NCI-H1930 (cell line): ENCODE results near the gene SST.

Experiments
- DNase-seq, 2 experiments: peaks; one replicate each; lab custom pipeline; 2025; lab: John Stamatoyannopoulos, UW

The SST gene

DNA sequence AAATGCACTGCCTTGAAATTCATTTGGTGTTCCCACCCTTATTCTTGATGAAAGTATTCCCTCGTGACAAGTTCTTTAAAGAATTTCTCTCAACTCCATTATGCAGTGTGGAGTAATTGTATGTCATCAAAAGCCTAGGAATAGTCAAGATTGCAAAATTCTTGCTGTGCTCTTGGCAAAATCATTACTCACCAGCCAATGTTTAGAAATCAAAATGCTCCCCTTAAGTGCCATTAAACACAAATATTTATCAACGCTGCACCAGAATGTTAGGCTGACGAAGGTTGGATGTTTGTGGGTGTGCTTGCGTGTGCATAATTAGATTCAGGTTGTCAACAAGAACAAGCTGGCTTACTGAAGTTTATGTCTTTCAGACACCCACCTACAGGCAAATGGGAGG is 40.5 kb downstream of the SST start:
- no peak for DNase-seq

DNA sequence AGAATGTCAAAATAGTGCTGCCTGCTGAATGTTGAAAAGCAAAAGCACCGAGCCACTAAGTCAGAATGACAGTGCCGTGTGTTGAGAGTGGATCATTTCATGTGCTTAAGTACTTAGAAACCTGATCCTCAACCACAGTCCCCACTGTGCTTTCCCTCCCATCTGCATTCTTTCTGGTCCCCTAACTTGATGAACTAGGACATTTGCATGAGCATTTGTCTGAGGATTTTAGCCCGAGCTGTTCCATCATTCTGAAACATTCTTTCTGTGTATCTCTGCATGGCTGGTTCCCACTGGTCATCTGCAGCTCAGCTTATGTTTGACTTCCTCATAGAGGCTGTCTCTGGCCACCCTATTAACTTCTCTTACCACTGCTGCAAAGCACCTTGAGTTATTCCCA is 42.0 kb downstream of the SST start:
- no peak for DNase-seq

DNA sequence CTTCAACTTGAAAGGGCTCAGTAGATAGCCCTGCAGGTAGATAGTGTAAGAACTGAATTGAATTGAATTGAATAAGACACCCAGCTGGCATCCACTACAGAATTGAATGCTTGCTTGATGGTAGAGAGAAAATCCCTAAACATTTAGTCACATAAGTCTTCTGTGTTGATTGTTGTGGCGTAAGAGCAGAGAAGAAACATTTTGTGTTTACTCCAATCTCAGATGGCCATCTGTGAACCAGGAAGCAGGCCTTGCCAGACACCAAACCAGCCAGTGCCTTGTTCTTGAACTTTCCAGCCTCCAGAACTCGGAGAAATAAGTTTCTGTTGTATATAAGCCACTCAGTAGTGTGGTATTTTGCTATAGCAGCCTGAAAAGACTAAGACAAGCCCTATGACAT is 43.6 kb downstream of the SST start:
- DNase-seq = no peak

DNA sequence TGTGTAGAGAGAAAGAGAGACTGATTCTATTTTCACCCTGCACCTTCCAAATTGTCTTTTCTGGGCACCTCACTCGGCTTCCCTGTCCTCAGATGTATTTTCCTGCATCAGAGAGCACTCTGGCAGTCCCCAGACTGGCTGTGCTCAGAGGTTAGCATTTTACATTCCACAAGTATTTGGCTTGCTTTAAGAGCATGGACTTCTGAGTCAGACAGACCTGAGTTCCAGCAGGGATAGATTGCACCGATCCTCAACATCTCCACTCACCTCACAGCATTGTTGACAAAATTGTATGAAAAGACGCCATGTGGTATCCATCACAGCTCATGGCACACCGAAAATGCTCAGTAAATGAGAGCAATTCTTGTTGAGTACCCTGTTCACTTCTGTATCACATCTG is 45.6 kb downstream of the SST start:
- DNase-seq = no peak

DNA sequence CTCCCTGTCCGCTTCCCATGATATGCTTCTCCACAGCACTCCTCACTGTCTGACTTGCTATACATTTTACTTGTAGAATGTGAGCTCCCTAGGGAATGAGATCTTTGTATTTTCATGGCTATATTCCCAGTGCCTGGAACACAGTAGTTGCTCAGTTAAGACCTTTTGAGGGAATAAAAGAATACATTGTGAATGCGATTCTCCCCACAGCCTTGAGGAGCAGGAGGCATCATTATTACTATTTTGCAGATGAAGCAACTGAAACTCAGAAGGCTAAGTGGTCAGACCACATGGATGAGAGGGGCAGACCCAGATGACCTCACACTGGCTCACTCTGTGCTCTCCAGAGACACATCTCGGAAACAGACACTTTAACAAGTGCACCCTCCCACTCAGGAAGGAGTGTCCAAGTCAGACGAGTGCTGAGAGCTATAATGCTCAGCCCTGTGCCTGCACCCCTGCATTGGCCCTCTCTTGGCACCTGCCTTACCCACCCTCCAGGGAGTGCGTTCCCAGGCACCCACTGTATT is 46.8 kb downstream of the SST start:
- DNase-seq = no peak

DNA sequence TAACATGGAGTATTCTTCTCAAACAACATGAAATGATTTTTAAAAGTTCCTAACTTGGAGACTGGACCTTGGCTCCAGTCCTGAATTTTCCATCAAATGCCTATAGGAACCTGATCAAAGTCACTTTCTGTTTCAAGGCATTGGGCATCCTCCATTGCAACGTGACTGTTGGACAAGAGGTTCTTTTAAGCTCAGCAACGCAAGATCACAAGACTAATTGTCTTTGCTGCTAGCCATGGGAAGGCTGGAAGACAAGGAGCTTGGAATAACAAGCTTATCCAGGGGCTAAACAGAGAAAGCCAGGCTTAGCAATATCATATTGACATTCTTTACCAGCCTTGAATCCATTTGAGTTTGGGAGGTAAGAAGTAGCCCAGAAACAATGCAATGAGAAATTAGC is 48.3 kb downstream of the SST start:
- DNase-seq = no peak

DNA sequence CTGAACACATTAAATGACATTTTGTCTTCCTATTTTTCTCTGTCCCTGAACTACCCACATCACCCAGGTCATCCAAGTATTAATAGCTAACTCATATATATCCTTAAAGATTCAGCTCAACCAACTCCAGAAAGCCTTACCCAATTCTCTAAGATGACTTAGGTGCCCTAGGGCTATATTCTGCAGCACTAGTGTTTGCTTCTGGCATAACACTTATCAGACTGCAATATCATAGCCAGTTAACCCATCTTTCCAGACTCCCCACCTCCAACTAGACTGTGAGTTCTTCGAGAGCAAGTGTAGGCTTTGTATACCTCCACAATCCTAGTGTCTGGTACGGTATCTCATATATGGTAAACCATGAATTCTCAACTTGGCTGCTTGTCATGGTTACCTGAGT is 50.7 kb downstream of the SST start:
- DNase-seq = no peak
